ENCODE data around the gene INHA. TPM values are rescaled to one million over a fixed set of nuclear protein-coding genes. Genes with fewer than 3 reads are reported as not detected.

Gene INHA
- total RNA-seq (2014; rRNA removed) (1.3 and 1.5 TPM in 2 replicates), Bru-seq, nascent RNA (percentile 44 among the genes with signal in this experiment), BruChase-seq, experiment 1, labeled RNA remaining after a 6-hour chase (percentile 41 among the genes with signal in this experiment), BruChase-seq, experiment 2, labeled RNA remaining after a 2-hour chase (percentile 50 among the genes with signal in this experiment)
- long read RNA-seq, partial matches to known transcripts = 0 of 3 reads
- long read RNA-seq, other reads (novel, unspliced or antisense) = 3 of 3 reads

GRCh38 chr2:219572237-219573001 is at the start of gene INHA:
TSS of gene INHA (plus strand) at chr2:219572310. CDS start at chr2:219572375, 65 bp downstream.
- Histone ChIP-seq H4K20me1 (ENCODE audit: low read length) (no peaks in the 10 kb centered on the region), H3K36me3 (ENCODE audit: low read depth, low read length) (no peaks in the 10 kb centered on the region; the same call in 1 of the 2 replicates), H3K27me3 (ENCODE audit: low read length) (no peaks in the 10 kb centered on the region), H3K9me2 (replicated peaks; ENCODE audit: low read length) (no peaks in the 10 kb centered on the region), H3K4me3 (ENCODE audit: low read length) (peak within 1 kb of the TSS; percentile 72), H3K4me2 (ENCODE audit: low read length) (peak within 1 kb of the TSS; percentile 86), H3K4me1 (ENCODE audit: insufficient read depth, low read length) (peaks cover 36% of the 10 kb centered on the region), H3F3A (ENCODE audit: low read length, unreplicated experiment) (no peaks in the 10 kb centered on the region), H3K9me3 (ENCODE audit: low read length) (no peaks in the 10 kb centered on the region), H3K79me2 (ENCODE audit: low read length) (peaks cover 20% of the 10 kb centered on the region), H3K27ac (ENCODE audit: low read length) (peak within 1 kb of the TSS; percentile 68), H2AFZ (ENCODE audit: low read length) (peak within 1 kb of the TSS; percentile 64), H3K9ac (ENCODE audit: low read length) (peak within 1 kb of the TSS; percentile 74)
- no peak for DNase-seq
- no TSS peak for BruUV-seq (replicated peaks)
- CTCF ChIA-PET = no interaction called here
- ATAC-seq = no peak
- POLR2A ChIA-PET (ENCODE audit: unreplicated experiment) = no interaction called here
- TF ChIP-seq EZH2phosphoT487 (IDR thresholded peaks at IDR 0.05; ENCODE audit: borderline replicate concordance, low read length) (no peak), CTCF (conservative IDR thresholded peaks at IDR 0.05; ENCODE audit: low read depth, low read length) (no peak), EZH2 (IDR thresholded peaks at IDR 0.05; ENCODE audit: low read length, unreplicated experiment) (no peak)
- intact Hi-C loops (cut with micrococcal nuclease) = no loop called here

GRCh38 chr2:219523031-219523671 is 49.0 kb upstream of the INHA start:
- H3K9me2 ChIP-seq (replicated peaks; ENCODE audit: low read length) = no peaks in the 10 kb centered on the region
- H2AFZ ChIP-seq (ENCODE audit: low read length) = 0 out of 2 replicates have a peak overlapping the region, but pooled peaks have one; percentile 36
- TF ChIP-seq CTCF (conservative IDR thresholded peaks at IDR 0.05; ENCODE audit: low read depth, low read length) = no peak
- TF ChIP-seq EZH2phosphoT487 (IDR thresholded peaks at IDR 0.05; ENCODE audit: borderline replicate concordance, low read length) = no peak
- no peak for TF ChIP-seq EZH2 (IDR thresholded peaks at IDR 0.05; ENCODE audit: low read length, unreplicated experiment)
- H3K4me1 ChIP-seq (ENCODE audit: insufficient read depth, low read length) = peaks cover 14% of the 10 kb centered on the region
- no peaks in the 10 kb centered on the region for H3K36me3 ChIP-seq (ENCODE audit: low read depth, low read length)
- H3K27ac ChIP-seq (ENCODE audit: low read length) = no peak overlapping the region
- 0 out of 2 replicates have a peak, but pooled peaks cover 4% of the 10 kb centered on the region for H3K27me3 ChIP-seq (ENCODE audit: low read length)
- CTCF ChIA-PET = no interaction called here
- POLR2A ChIA-PET (ENCODE audit: unreplicated experiment) = no interaction called here
- H3K4me3 ChIP-seq (ENCODE audit: low read length) = no peak overlapping the region
- BruUV-seq (replicated peaks) = no TSS peak
- no peaks in the 10 kb centered on the region for H3K9me3 ChIP-seq (ENCODE audit: low read length)
- no peak for ATAC-seq
- peak overlapping the region; percentile 44; the same call in 1 of the 2 replicates for H3K4me2 ChIP-seq (ENCODE audit: low read length)
- intact Hi-C loops (cut with micrococcal nuclease) = no loop called here
- no peaks in the 10 kb centered on the region for H4K20me1 ChIP-seq (ENCODE audit: low read length)
- no peaks in the 10 kb centered on the region for H3F3A ChIP-seq (ENCODE audit: low read length, unreplicated experiment)
- no peak for DNase-seq
- H3K9ac ChIP-seq (ENCODE audit: low read length) = no peak overlapping the region
- no peaks in the 10 kb centered on the region for H3K79me2 ChIP-seq (ENCODE audit: low read length)
